Measurements from ENCODE around the gene NUP133. TPM values are rescaled to one million over a fixed set of nuclear protein-coding genes. Genes with fewer than 3 reads are reported as not detected.

Gene NUP133
- 10 to 100 TPM; 22.8 to 34.2 (median 30.7) TPM for polyA plus RNA-seq (ENCODE audit: insufficient read length in 10 of 10)
- long read RNA-seq, donor 1, full-length matches to known transcripts: 2 of 2 reads
- long read RNA-seq, donor 1, partial matches to known transcripts: 0 of 2 reads
- long read RNA-seq, donor 1, other reads (novel, unspliced or antisense): 0 of 2 reads
- long read RNA-seq, donor 2, full-length matches to known transcripts: 3 of 3 reads
- long read RNA-seq, donor 2, partial matches to known transcripts: 0 of 3 reads
- long read RNA-seq, donor 2, other reads (novel, unspliced or antisense): 0 of 3 reads
- long read RNA-seq, donor 3: 0 reads
- long read RNA-seq, donor 4, full-length matches to known transcripts: 1 of 1 reads
- long read RNA-seq, donor 4, partial matches to known transcripts: 0 of 1 reads
- long read RNA-seq, donor 4, other reads (novel, unspliced or antisense): 0 of 1 reads
- long read RNA-seq, donor 5, full-length matches to known transcripts: 4 of 4 reads
- long read RNA-seq, donor 5, partial matches to known transcripts: 0 of 4 reads
- long read RNA-seq, donor 5, other reads (novel, unspliced or antisense): 0 of 4 reads
- long read RNA-seq, donor 6, full-length matches to known transcripts: 2 of 2 reads
- long read RNA-seq, donor 6, partial matches to known transcripts: 0 of 2 reads
- long read RNA-seq, donor 6, other reads (novel, unspliced or antisense): 0 of 2 reads
- long read RNA-seq, donor 7: 0 reads
- long read RNA-seq, donor 8, full-length matches to known transcripts: 3 of 3 reads
- long read RNA-seq, donor 8, partial matches to known transcripts: 0 of 3 reads
- long read RNA-seq, donor 8, other reads (novel, unspliced or antisense): 0 of 3 reads
- long read RNA-seq, donor 9, full-length matches to known transcripts: 1 of 1 reads
- long read RNA-seq, donor 9, partial matches to known transcripts: 0 of 1 reads
- long read RNA-seq, donor 9, other reads (novel, unspliced or antisense): 0 of 1 reads

DNA sequence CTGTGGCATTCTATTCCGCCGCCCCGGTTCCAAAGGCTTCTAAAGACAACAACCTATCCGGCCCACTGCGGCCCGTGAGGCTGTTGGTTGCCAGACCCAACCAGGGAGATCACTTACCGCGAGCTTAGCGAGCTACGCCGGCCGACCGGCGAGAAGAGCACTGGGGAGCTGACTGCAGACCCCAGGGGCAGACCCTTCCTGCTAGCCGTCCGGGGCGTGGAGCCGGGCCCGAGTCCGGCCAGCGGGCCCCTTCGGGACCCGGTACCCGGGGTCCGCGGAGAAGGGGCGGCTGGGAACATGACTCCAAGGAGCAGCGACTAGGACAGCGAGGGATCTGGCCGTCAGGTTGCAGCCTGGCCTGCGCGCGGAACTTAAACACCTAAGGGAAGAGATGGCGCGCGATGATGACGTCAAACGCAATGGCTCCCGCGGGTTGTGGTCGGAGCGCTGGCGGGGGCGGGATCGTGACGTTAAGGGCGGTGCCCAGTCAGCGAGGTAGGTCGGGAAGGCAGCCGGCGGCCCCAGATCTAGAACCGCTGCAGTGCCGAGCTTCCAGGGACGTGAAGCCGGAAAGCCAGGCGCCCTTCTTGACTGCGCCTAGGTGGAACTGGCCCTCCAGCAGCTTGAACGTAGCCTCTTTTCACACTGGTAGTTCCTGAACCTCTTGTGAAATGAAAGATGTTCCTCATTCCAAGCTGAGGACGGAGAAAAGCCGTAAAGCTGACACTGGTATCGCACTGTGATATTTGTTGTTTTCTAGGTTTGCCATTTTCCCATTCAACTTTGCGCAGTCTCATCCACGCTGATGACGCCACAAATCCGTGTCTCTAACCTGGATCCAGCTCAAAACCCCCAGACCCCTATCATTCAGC lies at the start of gene NUP133:
Gene NUP133 (minus strand): TSS at position 391 of the 872 bp plus-strand sequence. CDS start 92 bp downstream, at position 299.
- peak; percentile 98 to 99 (median 99) for DNase-seq

DNA sequence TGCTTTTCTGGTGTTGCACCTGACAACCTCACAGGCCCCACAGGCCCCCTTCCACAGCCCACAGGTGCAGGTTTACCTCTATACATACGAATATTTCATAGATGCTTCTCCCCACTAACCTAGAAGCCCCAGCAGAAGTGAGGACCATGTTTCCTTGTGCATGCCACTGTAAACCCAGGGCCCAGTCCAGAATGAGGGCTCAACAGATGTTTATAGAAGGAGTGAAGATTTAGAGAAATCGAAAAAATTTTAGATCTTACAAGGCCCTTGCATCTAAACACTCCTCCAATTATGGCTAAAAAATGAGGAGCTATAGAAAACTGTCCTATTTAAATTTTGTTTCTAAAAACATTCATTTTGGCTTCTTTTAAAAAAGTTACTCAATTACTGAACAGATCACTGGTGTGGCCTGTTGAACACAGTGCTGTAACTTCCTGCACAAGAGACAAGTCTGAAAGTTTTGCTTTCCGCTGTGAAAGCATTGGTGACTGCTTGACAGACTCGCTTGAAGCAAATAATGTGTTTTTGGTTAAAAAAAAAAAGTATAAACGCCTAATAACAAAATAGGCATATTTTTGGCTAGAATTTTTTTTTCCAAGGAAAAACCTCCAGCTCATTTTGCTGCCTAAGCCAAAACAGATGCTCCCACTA lies 49.2 kb upstream of the NUP133 start:
- DNase-seq: peak in 1 of 3 donors; percentile 6

DNA sequence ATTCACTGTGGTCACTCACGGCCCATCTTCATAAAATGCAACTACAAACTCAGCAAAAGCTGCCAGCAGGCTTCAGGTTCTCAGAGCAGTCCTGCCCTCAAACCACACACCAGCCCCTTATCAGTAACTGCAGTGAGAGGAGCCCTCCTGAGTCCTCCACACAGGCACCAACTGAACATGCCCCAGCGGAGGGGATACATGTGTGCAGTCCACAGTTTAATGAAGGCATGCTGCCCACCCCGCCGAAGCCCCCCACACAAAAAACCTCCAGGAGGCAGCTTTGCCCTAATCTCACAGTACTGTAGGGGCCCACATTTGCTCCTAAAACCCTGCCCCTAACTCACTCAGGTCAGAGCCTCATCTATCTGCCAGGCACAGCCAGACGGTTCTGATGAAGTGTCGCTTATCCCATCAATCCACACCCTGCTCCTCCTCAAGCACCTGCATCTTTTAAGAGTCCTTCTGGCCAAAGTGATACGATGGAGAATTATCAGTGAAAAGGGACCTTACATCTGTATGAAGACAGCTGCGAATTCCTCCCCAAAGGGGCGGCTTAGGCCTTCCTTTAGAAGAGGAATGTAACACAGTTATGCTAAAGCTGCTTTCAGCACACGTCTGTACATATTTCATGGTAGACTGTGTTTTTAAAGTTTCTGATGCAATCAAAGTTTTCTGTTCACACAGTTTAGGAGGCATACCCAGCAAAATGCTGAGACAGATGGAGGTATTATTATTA lies 46.9 kb upstream of the NUP133 start:
- DNase-seq: peak in 1 of 3 donors; percentile 6

DNA sequence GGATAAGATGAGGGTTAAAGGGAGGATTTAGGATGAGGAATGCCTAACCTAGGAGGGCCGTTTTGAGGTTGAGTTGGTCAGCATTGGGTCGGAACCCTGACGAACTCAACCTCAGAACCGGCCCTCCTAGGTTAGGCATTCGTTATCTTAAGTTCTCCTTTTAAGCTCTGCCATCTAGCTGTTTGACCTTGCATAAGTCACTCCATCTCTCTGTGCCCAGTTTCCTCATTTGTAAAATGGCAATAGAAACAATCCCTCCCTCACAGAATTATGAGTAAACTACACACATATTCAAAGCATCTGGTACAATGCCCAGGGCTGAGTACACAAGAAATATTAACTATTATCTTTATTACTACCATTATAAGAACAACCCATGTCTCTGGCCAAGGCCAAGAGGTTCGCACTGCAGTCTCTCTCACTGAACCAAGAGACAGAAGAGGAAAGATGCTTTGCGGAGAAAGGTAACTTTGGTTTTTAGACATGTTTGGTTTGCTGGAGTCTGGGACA lies 45.5 kb upstream of the NUP133 start:
- no peak for DNase-seq

GRCh38 chr1:229552732-229553131 lies 44.6 kb upstream of the NUP133 start:
- no peak for DNase-seq

DNA sequence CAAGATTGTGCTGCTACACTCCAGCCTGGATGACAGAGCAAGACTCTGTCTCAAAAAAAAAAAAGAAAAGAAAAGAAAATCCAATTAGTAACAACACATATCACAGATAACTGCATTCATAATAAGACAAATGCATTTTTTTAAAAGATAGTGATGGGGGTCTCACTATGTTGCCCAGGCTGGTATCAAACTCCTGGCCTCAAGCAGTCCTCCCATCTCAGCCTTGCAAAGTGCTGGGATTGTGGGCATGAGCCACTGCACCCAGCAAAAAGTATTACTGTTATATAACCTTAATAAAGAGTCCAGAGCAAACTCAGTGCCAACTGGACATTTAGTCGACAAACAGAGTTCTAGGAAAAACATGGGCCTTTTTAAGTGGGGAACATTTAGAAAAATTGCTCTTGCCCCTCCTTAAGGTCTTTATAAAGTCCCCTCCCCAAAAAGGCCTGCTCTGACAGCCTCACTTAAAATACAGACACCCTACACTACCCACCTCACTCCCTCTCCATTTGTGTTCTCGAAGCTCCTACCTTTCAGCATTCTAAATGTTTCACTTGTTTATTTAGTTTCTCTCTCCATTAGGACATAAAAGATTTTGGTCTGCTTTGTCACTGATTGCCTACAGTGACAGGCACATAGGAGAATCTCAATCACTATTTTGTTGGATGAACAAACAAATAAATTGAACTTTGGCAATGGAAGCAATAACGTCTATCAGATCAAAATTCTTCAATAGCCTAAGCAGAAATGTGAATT lies 42.8 kb upstream of the NUP133 start:
- no peak for DNase-seq

DNA sequence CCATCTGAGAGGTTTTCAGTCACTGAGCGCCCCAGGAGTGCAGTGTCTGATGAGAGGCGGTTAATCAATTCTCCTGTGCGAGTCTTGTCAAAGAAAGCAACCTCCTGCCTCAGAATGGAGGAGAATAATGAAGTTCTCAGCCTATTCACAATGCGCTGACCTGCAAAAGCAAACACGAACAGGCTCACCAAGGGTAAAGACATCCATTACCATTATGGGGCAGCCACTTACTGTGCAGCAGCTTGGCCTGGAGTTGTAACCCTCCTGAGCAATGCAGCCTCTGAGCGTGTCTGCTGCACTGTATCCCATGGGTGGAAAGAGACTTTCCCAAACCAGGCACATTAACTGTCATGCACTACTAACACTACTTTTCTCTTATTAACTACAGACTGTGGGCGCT lies 39.4 kb upstream of the NUP133 start:
- no peak for DNase-seq

- no peak for DNase-seq
These were observed 36.4 kb upstream of the NUP133 start for GRCh38 chr1:229544587-229544986.

- no peak for DNase-seq
These were observed 31.8 kb upstream of the NUP133 start for GRCh38 chr1:229539863-229540506.

DNA sequence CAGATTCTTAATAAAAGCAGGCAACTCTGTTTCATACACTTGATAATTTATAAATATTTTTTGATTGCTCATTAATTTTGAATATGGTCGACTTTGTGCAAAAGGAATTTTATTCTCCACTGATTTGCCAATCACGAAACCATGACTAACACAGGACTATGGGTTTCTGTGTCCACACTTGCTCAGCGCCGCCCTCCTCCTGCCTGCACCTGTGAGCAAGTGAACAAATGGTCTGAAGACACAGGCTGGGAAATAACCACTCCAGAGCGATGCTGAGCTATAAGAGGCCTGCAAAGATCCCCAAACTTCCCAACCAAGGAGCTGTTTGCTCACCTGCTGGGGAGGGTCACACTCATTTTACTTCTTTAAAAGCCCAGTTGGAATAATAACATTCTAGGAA lies 30.8 kb upstream of the NUP133 start:
- no peak for DNase-seq

DNA sequence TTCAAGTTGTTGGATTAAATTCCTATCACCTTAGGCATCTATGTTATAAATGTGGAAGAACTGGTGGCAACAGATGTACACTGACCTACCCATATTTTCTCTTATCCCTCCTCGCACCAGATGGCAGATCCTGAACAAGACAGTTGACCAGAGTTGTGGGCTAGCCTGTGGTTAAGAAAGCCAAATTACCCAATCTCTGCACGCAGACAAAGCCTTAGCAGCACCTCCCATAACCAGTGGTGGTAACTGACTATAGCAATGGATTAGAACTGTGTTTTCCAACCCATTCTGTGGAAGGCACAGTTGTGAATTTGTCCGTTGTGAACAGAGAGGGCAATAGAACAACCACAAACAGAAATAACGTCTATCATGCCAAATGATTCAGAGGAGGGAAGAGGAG lies 29.8 kb upstream of the NUP133 start:
- DNase-seq: no peak

DNA sequence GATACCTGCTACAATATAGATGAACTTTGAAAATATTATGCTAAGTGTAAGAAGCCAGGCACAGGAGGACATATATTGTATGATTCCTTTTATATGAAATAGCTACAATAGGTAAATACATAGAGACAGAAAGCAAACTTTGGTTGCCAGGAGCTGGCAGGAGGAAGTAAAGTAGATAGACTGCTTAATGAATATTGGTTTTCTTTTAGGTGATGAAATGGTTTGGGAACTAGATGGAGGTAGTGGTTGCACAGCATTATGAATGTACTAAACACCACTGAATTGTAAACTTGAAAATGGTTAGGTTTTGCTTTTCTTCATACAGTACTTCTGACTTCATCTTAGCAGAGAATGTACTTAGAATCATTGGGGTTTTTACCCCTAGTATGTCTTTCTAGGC lies 28.8 kb upstream of the NUP133 start:
- no peak for DNase-seq

GRCh38 chr1:229535230-229535629 lies 27.1 kb upstream of the NUP133 start:
- DNase-seq: no peak

DNA sequence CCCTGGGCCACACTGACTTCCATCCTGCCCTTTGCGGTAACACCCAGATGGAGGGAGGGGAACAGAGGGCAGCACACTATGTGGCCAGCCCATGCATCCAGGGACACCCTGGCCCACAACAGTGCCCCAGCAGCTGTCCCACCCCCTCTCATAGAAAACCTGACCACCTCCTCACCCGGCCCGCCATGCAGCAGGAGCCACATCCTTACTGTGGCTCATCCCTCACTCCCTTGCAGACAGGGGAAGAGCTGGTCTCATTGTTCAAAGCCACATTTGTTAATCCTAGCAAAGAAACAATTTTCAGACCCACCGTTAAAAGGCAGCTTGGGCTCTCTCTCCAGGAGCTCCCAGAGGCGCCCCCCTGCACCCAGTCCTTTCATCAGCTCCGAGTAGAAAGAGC lies 23.2 kb upstream of the NUP133 start:
- DNase-seq: no peak

DNA sequence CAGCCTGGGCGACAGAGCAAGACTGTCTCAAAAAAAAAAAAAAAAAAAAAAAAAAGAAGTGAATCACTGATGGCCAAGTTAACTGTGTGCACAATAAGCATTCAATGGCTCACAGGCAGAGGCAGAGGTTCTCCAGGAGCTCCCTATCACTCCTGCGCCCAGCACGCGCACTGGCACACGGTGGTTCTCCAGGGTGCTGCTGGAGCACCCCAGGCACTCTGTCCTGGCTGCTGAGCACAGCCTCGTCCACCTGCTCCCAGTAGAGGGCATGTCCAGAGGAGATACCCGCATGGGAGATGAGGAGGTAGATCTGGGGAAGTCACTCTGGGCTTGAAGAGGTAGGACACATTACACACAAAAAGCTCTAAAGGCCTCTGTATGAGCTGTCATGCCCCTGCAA lies 21.5 kb upstream of the NUP133 start:
- no peak for DNase-seq

DNA sequence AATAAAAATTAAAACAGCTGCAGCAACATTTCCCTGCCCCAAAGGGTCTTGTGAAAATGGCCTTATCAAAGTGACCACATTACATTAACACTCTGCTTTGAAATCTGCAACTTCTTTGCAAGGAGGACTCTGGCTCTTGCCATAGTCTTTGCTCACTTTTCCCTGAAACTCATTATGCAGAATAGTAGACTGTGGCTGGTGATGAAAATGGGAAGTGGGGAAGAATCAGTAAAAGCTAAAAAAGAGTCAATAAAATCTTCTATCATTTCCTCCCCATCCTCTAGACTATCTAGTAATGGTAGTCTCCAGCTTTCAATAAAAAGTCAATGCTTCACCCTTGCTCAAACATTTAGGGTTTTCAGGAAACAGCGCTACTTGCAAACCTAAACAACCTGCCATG lies 18.6 kb upstream of the NUP133 start:
- no peak for DNase-seq

DNA sequence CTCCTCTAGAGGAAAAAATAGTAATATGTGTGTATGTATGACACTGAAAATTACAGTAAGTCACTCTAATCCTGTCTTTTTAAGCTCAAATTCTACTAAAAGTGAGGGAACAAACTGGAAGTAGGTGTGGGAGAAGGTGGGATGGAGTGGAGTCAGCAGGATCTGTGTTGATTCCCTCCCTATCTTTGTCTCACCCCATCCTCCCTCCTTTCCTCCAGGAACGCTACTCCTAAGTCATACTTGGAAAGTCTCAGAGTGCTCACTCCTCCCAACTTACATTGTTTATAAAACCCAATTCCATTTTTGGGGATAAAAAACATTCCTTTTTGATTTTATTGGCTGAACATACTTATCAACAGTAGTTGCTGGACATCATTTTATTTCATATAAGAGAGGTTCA lies 14.9 kb upstream of the NUP133 start:
- no peak for DNase-seq

GRCh38 chr1:229514578-229515275 lies 6.6 kb upstream of the NUP133 start:
- peak; percentile 63 to 83 (median 64) for DNase-seq

Data from muscle of back (tissue), 13 donors.